Activated T-cell treated with anti-CD3 and anti-CD28 coated beads, Interleukin-2, amount 50 U/mL, for 4 hours (primary cell): ENCODE measurements around the gene PRAMEF20. TPM values are rescaled to one million over a fixed set of nuclear protein-coding genes. Genes with fewer than 3 reads are reported as not detected.
"Not testable (repeated sequence)": the region's sequence is repeated elsewhere in the genome, so short reads cannot be mapped to it uniquely, and the experiment has no call there.

Experiments
- ATAC-seq, 2 donors: fragments of 200-7000 bp; cut with Tn5 transposase; one replicate each; pipeline ENCODE4 v1.10.0; 2021
- DNase-seq: peaks from one replicate; pipeline ENCODE4 v3.0.0-alpha.2; 2020
- H3K27me3 Mint-ChIP-seq: one replicate; pipeline ENCODE4 v1.8.0; 2021; ENCODE audit warnings: low read depth, mixed read lengths
- H3K36me3 Mint-ChIP-seq: one replicate; pipeline ENCODE4 v1.8.0; 2022; ENCODE audit warnings: mixed read lengths; ENCODE audit not compliant: insufficient read depth
- H3K4me1 Mint-ChIP-seq: one replicate; pipeline ENCODE4 v1.8.0; 2021; ENCODE audit warnings: low read depth, mixed read lengths
- H3K4me3 Mint-ChIP-seq: one replicate; pipeline ENCODE4 v1.8.0; 2021; ENCODE audit warnings: mild to moderate bottlenecking, moderate library complexity, mixed read lengths
- H3K9me3 Mint-ChIP-seq: one replicate; pipeline ENCODE4 v1.8.0; 2021; ENCODE audit warnings: mixed read lengths
- total RNA-seq, 3 donors: library from RNA; stranded (reverse); gene quantifications; one replicate each; pipeline ENCODE4 v1.2.1, GENCODE V29; 2021

PRAMEF20 gene
- total RNA-seq, 3 donors from 2014 or later, result not detected

DNA sequence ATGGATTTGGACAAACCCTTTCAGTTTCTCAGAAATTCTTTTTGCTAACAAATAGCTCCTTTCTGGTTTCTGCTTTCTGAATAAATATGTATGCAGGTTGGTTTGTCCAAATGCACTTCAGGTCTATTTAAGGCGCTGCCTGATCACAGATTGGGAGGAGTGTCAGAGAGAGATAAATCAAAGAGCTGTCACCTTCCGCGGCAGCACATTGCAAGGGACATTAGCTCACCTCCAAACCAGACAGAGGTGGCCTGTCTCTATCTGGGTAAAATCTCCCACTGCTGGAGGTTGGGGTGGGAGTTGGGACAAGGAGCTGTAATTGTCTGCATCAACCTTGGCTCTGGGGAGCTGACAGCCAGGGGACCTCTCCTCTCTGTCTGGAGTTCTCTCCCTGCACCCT is 25.2 kb downstream of the PRAMEF20 start:
- no peaks in the 10 kb centered on the region for H3K4me1 Mint-ChIP-seq
- ATAC-seq, result no peak
- no peak for DNase-seq
- H3K4me3 Mint-ChIP-seq, result no peak overlapping the region
- H3K9me3 Mint-ChIP-seq, result no peaks in the 10 kb centered on the region
- H3K27me3 Mint-ChIP-seq, result peaks cover 12% of the 10 kb centered on the region
- H3K36me3 Mint-ChIP-seq, result no peaks in the 10 kb centered on the region

DNA sequence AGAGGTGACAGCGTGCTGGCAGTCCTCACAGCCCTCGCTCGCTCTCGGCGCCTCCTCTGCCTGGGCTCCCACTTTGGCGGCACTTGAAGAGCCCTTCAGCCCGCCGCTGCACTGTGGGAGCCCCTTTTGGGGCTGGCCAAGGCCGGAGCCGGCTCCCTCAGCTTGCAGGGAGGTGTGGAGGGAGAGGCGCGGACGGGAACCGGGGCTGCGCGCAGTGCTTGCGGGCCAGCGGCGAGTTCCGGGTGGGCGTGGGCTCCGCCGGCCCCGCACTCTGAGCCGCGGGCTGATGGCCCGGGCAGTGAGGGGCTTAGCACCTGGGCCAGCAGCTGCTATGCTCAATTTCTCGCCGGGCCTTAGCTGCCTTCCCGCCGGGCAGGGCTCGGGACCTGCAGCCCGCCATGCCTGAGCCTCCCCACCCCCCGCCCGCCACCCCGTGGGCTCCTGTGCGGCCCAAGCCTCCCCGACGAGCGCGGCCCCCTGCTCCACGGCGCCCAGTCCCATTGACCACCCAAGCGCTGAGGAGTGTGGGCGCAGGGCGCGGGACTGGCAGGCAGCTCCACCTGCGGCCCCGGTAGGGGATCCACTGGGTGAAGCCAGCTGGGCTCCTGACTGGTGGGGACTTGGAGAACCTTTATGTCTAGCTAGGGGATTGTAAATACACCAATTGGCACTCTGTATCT is 29.0 kb downstream of the PRAMEF20 start:
- not testable (repeated sequence) for H3K36me3 Mint-ChIP-seq, H3K4me1 Mint-ChIP-seq, DNase-seq, ATAC-seq, H3K9me3 Mint-ChIP-seq, H3K4me3 Mint-ChIP-seq
- H3K27me3 Mint-ChIP-seq, result peaks cover 12% of the 10 kb centered on the region

DNA sequence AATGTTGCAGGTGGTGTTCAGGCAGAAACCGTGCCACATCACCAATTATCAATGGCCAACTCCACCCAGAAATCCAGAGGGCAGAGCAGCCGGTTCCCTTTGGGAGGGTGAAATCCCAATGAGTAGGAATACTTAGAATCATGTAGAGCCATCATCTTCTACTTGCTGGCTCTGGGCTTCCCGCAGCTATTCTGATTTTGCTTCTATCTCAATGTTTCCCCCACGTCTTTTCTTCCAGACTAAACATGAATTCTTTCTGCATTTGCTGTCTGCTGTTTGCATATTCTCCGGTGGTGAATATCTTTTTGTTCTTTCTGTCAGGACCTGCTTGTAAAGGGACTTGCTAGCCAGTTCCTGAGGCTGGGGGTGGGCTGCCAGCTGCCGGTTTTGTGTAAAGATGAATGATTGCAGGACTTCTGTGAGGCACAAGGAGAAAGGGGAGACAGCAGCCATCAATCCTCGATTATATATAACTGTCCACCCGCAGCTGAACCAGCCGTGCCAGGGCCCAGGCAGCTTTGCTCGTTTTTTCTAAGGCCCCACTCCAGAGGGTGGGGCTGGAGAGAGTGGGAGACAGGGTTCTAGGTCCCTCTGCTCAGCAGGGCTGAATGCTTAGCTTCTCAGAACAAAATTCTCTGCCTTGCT is 33.2 kb downstream of the PRAMEF20 start:
- Mint-ChIP-seq H3K9me3 (no peaks in the 10 kb centered on the region), H3K27me3 (no peaks in the 10 kb centered on the region), H3K4me1 (no peaks in the 10 kb centered on the region), H3K4me3 (no peak overlapping the region), H3K36me3 (no peaks in the 10 kb centered on the region)
- ATAC-seq (no peak), DNase-seq (no peak)

DNA sequence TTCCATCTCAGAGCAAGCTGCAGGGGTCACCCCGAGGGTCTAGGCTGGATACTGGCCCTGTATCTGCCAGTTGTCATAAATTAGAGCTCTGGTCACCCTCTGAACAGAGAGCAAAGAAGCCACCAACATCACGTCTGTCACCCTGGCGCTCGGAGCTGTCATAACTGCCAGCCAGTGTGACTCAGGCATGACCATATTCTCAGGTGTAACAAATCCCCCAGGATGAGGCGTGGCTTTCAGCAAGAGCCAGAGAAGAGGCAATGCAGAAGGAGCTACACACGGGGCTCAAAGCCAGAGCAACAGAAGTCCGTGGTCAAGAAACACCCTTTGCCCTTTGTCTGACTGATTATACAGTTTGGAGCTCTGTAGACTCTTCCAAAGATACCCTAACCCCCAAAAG is 40.0 kb downstream of the PRAMEF20 start:
- no peak for DNase-seq
- Mint-ChIP-seq H3K4me3 (no peak overlapping the region), H3K36me3 (no peaks in the 10 kb centered on the region), H3K4me1 (no peaks in the 10 kb centered on the region), H3K9me3 (no peaks in the 10 kb centered on the region), H3K27me3 (no peaks in the 10 kb centered on the region)
- no peak for ATAC-seq

DNA sequence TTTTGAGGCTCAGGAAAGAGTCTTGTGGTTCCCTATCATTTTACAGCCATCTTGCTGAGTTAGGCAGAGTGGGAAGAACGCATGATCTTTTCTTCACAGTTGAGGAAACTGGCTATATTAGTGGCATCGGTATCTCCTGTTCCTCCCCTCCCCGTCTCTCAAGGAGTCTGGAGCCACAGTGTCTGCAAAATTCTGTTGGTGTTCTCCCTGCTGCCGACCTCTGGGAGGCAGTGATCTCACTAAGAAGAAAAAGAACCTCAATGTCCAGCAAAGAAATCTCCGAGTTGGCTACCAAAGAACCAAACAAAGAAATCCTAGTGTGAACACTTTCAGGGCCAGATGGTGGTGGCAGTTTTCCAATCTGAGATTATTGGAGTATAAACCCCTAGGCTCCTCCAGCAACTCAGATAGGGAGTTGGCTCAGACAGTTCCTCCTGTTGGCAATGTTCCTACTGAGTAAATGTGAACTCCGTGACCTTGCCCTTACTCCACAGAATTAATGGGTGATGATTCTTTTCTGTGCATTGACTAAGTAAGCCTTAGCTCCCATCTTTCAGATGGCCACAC is 41.2 kb downstream of the PRAMEF20 start:
- Mint-ChIP-seq H3K36me3 (no peaks in the 10 kb centered on the region), H3K27me3 (peaks cover 3% of the 10 kb centered on the region), H3K4me3 (no peak overlapping the region), H3K4me1 (no peaks in the 10 kb centered on the region), H3K9me3 (no peaks in the 10 kb centered on the region)
- DNase-seq (no peak), ATAC-seq (no peak)

DNA sequence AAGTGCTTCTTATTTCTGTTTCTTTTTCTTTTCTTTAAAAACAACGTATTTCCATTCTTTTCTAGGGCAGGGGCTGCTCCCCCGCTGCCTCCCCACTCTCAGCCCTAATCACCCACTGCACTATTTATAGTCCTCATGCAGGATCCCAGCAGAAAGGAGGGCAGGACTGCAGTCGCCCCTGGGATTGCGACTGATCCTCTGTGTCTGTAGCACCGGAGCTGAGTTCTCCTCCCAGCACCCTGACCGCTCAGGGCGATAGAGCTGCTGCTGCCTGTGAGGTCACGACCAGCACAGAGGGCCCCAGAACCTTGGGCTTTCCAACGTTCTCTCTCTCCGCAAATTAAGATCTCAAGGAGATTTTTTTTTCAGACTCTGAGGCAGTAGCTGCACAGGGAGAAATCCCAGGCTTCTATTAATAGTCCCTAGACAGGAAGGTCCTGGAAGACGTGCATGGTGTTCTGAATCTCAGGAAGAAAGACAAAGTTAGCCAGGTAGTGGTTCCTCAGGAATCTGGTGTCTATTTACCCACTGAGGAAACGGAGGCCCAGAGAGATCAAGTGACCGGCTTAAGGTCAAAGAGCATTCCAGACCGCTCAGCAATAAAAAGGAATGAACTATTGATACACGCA is 46.8 kb downstream of the PRAMEF20 start:
- DNase-seq (no peak), ATAC-seq (no peak)
- Mint-ChIP-seq H3K4me3 (no peak overlapping the region), H3K36me3 (no peaks in the 10 kb centered on the region), H3K9me3 (no peaks in the 10 kb centered on the region), H3K27me3 (peaks cover 6% of the 10 kb centered on the region), H3K4me1 (no peaks in the 10 kb centered on the region)

DNA sequence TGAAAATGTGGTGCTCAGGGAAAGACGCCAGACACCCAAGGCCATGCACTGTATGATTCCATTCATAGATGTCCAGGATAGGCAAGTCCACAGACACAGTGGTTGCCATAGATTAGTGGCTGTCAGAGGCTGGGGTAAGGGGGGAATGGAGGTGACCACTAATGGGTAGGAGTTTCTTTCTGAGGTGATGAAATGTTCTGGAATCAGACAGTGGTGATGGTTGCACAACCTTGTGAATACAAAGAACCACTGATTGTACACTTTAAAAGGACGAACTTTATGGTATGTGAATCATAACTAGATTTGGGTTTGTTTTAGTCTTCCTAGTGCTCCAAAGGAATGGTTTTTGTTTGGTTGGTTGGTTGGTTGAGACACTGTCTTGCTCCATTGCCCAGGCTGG is 51.7 kb downstream of the PRAMEF20 start:
- Mint-ChIP-seq H3K4me1 (no peaks in the 10 kb centered on the region), H3K9me3 (no peaks in the 10 kb centered on the region), H3K27me3 (peaks cover 3% of the 10 kb centered on the region), H3K36me3 (no peaks in the 10 kb centered on the region), H3K4me3 (no peak overlapping the region)
- DNase-seq (no peak), ATAC-seq (no peak)

DNA sequence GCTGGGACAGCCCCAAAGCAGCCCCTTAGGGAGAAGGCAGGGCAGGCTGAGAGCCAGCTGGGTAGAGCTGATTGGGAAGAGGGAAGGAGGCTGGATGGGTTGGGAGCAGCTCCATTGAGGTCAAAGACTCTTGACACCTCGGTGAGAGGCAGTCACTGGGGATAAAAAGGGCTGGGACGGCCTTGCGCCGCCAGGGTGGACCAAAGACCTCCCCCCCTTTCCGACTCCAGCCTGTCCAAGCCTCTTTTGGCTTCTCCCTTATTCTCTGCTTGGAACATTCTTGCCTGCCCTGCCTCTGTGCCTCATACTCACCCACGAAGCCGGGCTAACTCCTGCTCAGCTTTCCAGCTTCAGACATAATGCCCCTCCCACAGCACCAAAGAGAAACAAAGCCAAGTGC is 52.4 kb downstream of the PRAMEF20 start:
- Mint-ChIP-seq H3K27me3 (peaks cover 3% of the 10 kb centered on the region), H3K36me3 (no peaks in the 10 kb centered on the region), H3K4me1 (no peaks in the 10 kb centered on the region), H3K4me3 (no peak overlapping the region), H3K9me3 (no peaks in the 10 kb centered on the region)
- ATAC-seq, result no peak
- DNase-seq, result no peak

DNA sequence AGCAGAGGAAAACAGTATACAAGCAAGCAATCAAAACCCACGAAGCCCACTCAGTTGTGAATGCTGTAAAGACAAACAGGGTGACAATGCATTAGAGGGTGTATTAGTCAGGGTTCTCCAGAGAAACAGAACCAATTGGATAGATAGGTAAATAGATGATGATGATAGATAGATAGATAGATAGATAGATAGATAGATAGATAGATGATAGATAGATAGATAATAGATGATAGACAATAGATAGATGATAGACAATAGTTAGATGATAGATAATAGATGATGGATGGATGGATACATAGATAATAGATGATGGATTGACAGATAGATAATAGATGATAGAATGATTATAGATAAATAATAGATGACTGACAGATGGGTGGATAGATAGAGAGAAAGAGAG is 55.3 kb downstream of the PRAMEF20 start:
- no peak for ATAC-seq
- no peaks in the 10 kb centered on the region for H3K4me1 Mint-ChIP-seq
- H3K27me3 Mint-ChIP-seq, result no peaks in the 10 kb centered on the region
- H3K4me3 Mint-ChIP-seq, result no peak overlapping the region
- no peaks in the 10 kb centered on the region for H3K9me3 Mint-ChIP-seq
- no peaks in the 10 kb centered on the region for H3K36me3 Mint-ChIP-seq
- no peak for DNase-seq

DNA sequence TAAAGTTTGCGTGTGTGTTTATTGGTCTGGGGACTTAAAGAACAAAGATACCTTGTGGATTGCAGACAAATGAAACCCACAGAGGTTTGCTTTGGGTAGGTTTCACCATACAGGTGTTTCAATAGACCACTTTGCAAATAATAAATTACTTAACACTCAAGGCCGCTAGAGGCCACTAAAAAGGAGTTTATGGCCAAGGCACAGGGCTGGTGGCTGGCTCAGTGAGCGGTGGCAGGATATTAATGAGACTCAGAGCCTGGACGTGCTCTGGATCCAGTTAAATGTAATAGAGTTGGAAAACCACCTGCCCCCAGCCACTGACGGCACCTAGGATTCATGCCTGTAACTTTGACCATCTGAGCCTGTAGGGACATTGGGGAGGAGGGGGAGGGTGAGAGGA is 59.1 kb downstream of the PRAMEF20 start:
- H3K4me1 Mint-ChIP-seq, result no peaks in the 10 kb centered on the region
- no peaks in the 10 kb centered on the region for H3K9me3 Mint-ChIP-seq
- no peak for DNase-seq
- peaks cover 2% of the 10 kb centered on the region for H3K27me3 Mint-ChIP-seq
- no peaks in the 10 kb centered on the region for H3K36me3 Mint-ChIP-seq
- ATAC-seq, result no peak
- H3K4me3 Mint-ChIP-seq, result no peak overlapping the region

Other genes with a start within 250 kb of the PRAMEF20 start
- gene HNRNPCL4, start 244.8 kb upstream of the PRAMEF20 start, total RNA-seq, result not detected
- not detected for gene PRAMEF9, start 238.6 kb upstream of the PRAMEF20 start, total RNA-seq
- gene PRAMEF13, start 209.0 kb upstream of the PRAMEF20 start, total RNA-seq, result not detected
- not detected for gene PRAMEF18, start 184.3 kb upstream of the PRAMEF20 start, total RNA-seq
- gene PRAMEF5, start 156.3 kb upstream of the PRAMEF20 start, total RNA-seq, result not detected
- not detected for gene PRAMEF8, start 125.3 kb upstream of the PRAMEF20 start, total RNA-seq
- gene PRAMEF33, start 106.9 kb upstream of the PRAMEF20 start, total RNA-seq, result not detected
- gene PRAMEF15, start 94.9 kb upstream of the PRAMEF20 start, total RNA-seq, result not detected
- not detected for gene PRAMEF14, start 63.3 kb upstream of the PRAMEF20 start, total RNA-seq
- not detected for gene PRAMEF19, start 38.5 kb upstream of the PRAMEF20 start, total RNA-seq
- gene PRAMEF17, start 20.8 kb upstream of the PRAMEF20 start, total RNA-seq, result not detected
- gene LRRC38, start 103.6 kb downstream of the PRAMEF20 start, total RNA-seq, result not detected
- gene PDPN, start 173.4 kb downstream of the PRAMEF20 start, total RNA-seq, result under 1 TPM in 1 of 3 donors, not detected in 2; 0.46 TPM